Gastrocnemius medialis (tissue), 4 donors: ENCODE data around the gene PAPLN.

Experiments
- CTCF ChIP-seq, 5 experiments: fragments of 450-650 bp in 3 of 5; fragments of 200-600 bp in 2 of 5; sonication (generic) in 2 of 5; IDR thresholded peaks in 4 of 5; conservative IDR thresholded peaks in 1 of 5; 1 replicate in 4 of 5; 2 replicates in 1 of 5; pipeline ENCODE4 v1.5.1; 2016 to 2019; ENCODE audit warnings: antibody characterized with exemption in 5 of 5, mild to moderate bottlenecking in 3 of 5, moderate library complexity in 3 of 5
- POLR2A ChIP-seq, 2 donors: fragments of 450-650 bp; IDR thresholded peaks; one replicate each; pipeline ENCODE4 v1.6.1; 2017; ENCODE audit warnings: antibody characterized with exemption in 2 of 2, mild to moderate bottlenecking in 2 of 2, moderate library complexity in 2 of 2

GRCh38 chr14:73261520-73262426, 24.5 kb downstream of the PAPLN start:
- TF ChIP-seq CTCF (IDR thresholded peaks at IDR 0.05 in 4 of 5, conservative IDR thresholded peaks at IDR 0.05 in 1 of 5) (no peak), POLR2A (IDR thresholded peaks at IDR 0.05) (no peak)
